Left ventricle myocardium inferior (tissue), 1 donor: ENCODE results near the gene OR1I1. TPM values are rescaled to one million over a fixed set of nuclear protein-coding genes. Genes with fewer than 3 reads are reported as not detected.

Source experiments
- DNase-seq: peaks from one replicate; pipeline ENCODE4 v3.0.0-alpha.2; 2020
- H3K27ac ChIP-seq: fragments of 200-600 bp; replicated peaks from 2 replicates; pipeline ENCODE4 v1.8.0; 2021
- H3K27me3 ChIP-seq: fragments of 200-600 bp; 2 replicates; pipeline ENCODE4 v1.8.0; 2021; ENCODE audit warnings: low read depth
- H3K36me3 ChIP-seq: fragments of 200-600 bp; 2 replicates; pipeline ENCODE4 v1.8.0; 2021
- H3K4me1 ChIP-seq: fragments of 200-600 bp; 2 replicates; pipeline ENCODE4 v1.8.0; 2021
- H3K4me3 ChIP-seq: fragments of 200-600 bp; 2 replicates; pipeline ENCODE4 v1.8.0; 2021; ENCODE audit warnings: mild to moderate bottlenecking, moderate library complexity
- H3K9me3 ChIP-seq: fragments of 200-600 bp; replicated peaks from 2 replicates; pipeline ENCODE4 v1.8.0; 2021
- intact Hi-C: fragments of 100-400 bp; cut with micrococcal nuclease; formaldehyde crosslinking; loops from one replicate; pipeline ENCODE4 v1.11.0; 2022
- total RNA-seq: library from RNA; stranded (reverse); fragmentation: NEBNext Ultra II Directional; extraction: Animal tissue kit (Norgen Biotek cat#: 25700); gene quantifications from one replicate; pipeline ENCODE4 v1.2.1, GENCODE V29; 2021
- TF ChIP-seq, protein P1 (sequence below): fragments of 200-600 bp; IDR thresholded peaks from 2 replicates; pipeline ENCODE4 v1.8.0; 2021; ENCODE audit warnings: antibody characterized with exemption, mild to moderate bottlenecking, borderline replicate concordance
- donor health status: DM: no; HTN: yes; CAD: no; lungs with severe emphysema.

Gene OR1I1
- total RNA-seq, 1 donor from 2014 or later, result not detected

DNA sequence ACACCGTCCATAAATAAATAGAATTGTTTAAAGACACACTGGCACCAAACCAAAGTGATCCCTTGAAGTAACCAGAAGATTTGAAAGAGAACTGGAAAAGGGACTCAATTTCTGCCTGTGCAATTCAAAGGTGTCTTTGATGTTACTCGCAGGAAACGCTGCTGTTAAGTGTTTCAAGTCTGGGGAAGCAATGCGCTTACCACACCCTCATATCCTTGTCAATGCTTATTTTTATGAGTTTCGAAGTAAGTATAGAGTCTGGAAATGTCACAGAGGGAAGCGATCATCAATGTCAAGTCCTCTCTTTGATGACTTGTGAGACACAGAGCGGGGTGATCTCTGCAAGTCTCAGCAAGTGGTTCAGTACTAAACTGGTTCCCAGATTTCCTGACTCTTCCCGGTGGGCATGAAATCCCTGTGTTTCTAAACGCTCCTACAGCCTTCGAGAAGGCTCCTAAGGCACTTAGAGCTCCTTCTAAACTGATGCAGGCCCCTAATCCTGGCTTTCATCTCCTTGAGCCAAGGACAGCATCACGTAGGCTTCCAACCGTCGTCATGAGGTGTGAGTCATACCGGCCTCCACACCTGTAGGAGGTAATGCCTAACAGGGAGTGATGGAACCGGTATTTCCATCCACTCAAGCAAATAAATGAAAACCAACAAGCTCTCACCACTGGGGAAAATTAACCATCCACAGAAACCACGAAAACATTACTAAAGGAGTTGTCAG, 48.0 kb downstream of the OR1I1 start:
- Histone ChIP-seq H3K36me3 (no peaks in the 10 kb centered on the region), H3K27me3 (no peaks in the 10 kb centered on the region), H3K27ac (no peak overlapping the region), H3K4me1 (peaks cover 8% of the 10 kb centered on the region), H3K9me3 (no peaks in the 10 kb centered on the region), H3K4me3 (no peak overlapping the region)
- DNase-seq, result no peak
- intact Hi-C loops, result no loop called here
- TF ChIP-seq, protein P1, sequence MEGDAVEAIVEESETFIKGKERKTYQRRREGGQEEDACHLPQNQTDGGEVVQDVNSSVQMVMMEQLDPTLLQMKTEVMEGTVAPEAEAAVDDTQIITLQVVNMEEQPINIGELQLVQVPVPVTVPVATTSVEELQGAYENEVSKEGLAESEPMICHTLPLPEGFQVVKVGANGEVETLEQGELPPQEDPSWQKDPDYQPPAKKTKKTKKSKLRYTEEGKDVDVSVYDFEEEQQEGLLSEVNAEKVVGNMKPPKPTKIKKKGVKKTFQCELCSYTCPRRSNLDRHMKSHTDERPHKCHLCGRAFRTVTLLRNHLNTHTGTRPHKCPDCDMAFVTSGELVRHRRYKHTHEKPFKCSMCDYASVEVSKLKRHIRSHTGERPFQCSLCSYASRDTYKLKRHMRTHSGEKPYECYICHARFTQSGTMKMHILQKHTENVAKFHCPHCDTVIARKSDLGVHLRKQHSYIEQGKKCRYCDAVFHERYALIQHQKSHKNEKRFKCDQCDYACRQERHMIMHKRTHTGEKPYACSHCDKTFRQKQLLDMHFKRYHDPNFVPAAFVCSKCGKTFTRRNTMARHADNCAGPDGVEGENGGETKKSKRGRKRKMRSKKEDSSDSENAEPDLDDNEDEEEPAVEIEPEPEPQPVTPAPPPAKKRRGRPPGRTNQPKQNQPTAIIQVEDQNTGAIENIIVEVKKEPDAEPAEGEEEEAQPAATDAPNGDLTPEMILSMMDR, result no peak

DNA sequence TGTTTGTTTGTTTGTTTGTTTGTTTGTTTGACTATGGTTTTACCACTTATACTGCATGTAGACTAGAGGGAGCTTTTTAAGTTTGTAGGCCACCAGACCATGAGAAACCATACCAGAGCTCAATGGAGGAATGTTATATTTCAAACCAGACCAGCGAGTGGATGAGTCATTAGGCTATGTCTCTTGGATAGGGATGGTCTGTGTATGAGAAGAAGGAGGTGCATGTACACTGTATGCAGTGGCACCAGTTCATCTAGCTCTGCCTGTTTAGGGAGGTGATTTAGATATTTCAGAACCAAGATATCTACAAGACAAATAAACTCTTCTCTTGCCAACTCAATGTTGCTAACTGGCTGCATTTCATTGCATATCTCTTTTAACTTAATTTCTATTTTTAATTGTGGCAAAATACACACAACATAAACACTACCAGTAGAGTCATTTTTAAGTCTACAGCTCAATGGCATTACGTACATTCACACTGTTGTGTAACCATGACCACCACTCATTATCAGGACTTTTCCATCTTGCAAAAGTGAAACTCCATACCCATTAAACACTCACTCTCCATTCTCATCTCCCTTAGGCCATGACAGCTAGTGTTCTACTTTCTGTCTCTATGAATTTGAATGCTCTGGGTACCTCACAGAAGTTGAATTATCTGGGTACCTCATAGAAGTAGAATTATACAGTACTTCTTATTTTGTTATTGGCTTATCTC, 54.4 kb downstream of the OR1I1 start:
- Histone ChIP-seq H3K36me3 (no peaks in the 10 kb centered on the region), H3K4me3 (no peak overlapping the region), H3K4me1 (no peaks in the 10 kb centered on the region), H3K9me3 (peaks cover 11% of the 10 kb centered on the region), H3K27me3 (peaks cover 15% of the 10 kb centered on the region), H3K27ac (no peak overlapping the region)
- TF ChIP-seq, protein P1, result no peak
- intact Hi-C loops, result no loop called here
- no peak for DNase-seq

- Histone ChIP-seq H3K4me3 (no peak overlapping the region), H3K27me3 (peaks cover 19% of the 10 kb centered on the region), H3K4me1 (no peaks in the 10 kb centered on the region), H3K36me3 (no peaks in the 10 kb centered on the region), H3K27ac (no peak overlapping the region), H3K9me3 (peaks cover 11% of the 10 kb centered on the region)
- DNase-seq, result no peak
- intact Hi-C loops, result no loop called here
- TF ChIP-seq, protein P1, result no peak
Observed at GRCh38 chr19:15137777-15138176, 55.8 kb downstream of the OR1I1 start.

DNA sequence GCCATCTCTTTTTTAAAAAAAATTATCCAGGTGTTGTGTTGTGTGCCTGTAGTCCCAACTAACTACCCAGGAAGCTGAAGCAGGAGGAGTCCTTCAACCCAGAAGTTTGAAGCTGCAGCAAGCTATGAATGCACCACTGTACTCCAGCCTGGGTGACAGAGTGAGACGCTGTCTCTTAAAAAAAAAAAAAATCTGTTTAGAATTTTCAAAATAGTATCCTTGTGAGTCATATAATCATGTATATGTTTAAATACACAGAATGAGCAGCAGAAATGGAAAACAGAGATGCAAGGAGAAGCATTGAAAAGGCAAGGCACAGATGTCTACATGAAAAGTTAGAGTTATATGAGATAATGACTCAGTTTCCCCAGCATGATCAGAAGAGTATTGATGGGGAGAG, 56.4 kb downstream of the OR1I1 start:
- no peak for DNase-seq
- peaks cover 19% of the 10 kb centered on the region for H3K27me3 ChIP-seq
- no peaks in the 10 kb centered on the region for H3K36me3 ChIP-seq
- no peak overlapping the region for H3K4me3 ChIP-seq
- intact Hi-C loops, result no loop called here
- TF ChIP-seq, protein P1, result no peak
- H3K4me1 ChIP-seq, result no peaks in the 10 kb centered on the region
- H3K27ac ChIP-seq, result no peak overlapping the region
- H3K9me3 ChIP-seq, result peaks cover 11% of the 10 kb centered on the region

GRCh38 chr19:15141143-15141542, 59.1 kb downstream of the OR1I1 start:
- H3K36me3 ChIP-seq, result no peaks in the 10 kb centered on the region
- peaks cover 19% of the 10 kb centered on the region for H3K27me3 ChIP-seq
- no peaks in the 10 kb centered on the region for H3K4me1 ChIP-seq
- no peak overlapping the region for H3K4me3 ChIP-seq
- H3K27ac ChIP-seq, result no peak overlapping the region
- peaks cover 18% of the 10 kb centered on the region for H3K9me3 ChIP-seq
- DNase-seq, result no peak
- TF ChIP-seq, protein P1, result no peak
- intact Hi-C loops, result no loop called here
